HG02588 (cell line): ENCODE measurements around the gene GOLGB1.

ENCODE experiments used
- ATAC-seq: cut with Tn5 transposase; IDR thresholded peaks from one replicate; pipeline ENCODE4 v1.9.1; 2021; ENCODE audit warnings: mild to moderate bottlenecking, moderate library complexity; ENCODE audit not compliant: unreplicated experiment

GOLGB1 gene

GRCh38 chr3:121637922-121638321 is 111.6 kb downstream of the GOLGB1 start:
- ATAC-seq = no peak

GRCh38 chr3:121630355-121630754 is 119.2 kb downstream of the GOLGB1 start:
- no peak for ATAC-seq

GRCh38 chr3:121629601-121630000 is 119.9 kb downstream of the GOLGB1 start:
- ATAC-seq = no peak

DNA sequence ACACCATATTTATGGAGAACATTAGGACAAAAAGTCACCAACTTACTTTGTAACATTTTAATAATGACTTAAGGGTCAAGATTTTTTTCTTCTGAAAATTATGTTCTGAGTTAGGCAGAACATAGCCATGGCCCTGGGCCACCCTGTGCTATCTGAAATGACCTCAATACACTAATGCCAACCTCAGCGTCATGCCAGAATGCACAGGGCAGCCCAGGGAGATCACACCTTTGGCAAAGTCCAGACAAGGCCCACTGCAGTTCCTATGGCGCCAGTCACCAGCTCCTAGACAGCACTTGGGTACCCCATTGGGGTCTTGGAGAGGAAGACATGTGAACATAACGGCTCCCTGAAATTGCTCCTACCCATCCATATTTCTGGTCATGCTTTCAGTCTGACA is 121.9 kb downstream of the GOLGB1 start:
- no peak for ATAC-seq

DNA sequence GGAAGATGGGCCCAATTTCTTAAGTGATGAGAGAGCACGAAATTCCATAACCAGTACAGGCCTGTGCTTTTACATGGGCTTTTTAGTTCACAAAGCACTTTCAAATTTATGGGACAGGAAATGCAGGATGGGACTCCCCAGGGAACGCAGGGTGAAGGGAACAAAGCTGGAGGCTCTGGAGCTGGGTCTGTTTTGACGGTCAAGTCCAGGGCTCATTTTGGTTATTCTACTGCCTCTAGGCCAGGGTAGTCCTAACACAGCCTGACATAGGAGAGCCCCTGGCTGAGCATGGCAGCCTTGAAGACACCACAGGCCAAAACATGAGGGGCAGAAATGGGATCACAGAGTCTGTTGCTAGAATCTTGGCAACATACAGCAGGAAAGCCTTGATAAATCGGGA is 122.3 kb downstream of the GOLGB1 start:
- no peak for ATAC-seq

DNA sequence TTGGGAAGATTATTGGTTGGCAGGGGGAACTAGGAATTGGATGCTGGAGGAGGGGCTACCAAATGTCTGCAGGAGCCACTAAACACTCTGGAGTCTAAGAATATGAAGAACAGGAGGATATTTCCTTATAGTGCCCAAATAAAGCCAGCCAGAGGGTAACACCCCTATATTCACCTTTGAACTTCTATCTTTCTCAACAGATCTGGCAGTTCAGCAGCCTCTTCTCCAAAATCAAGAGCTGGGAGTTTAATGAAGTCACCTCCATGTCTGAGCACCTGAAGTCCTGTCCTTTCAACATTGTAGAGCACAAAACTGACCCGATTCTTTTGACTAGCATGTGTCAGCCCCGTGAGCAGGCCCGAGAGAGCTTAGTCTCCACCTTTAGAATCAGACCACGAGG is 123.0 kb downstream of the GOLGB1 start:
- ATAC-seq = no peak

GRCh38 chr3:121624147-121624899 is 125.2 kb downstream of the GOLGB1 start:
- ATAC-seq = no peak

DNA sequence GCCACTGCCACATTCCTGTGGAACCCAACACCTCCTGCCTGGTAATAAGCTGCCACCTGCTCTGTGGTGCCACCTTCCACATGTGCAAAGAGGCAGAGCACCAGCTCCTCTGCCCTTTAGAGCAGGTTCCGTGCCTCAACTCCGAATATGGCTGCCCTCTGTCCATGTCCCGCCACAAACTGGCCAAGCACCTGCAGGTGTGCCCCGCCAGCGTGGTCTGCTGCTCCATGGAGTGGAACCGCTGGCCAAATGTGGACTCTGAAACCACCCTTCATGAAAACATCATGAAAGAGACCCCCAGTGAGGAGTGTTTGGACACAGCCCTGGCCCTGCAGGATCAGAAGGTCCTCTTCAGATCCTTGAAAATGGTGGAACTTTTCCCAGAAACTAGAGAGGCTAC is 128.1 kb downstream of the GOLGB1 start:
- ATAC-seq = no peak

DNA sequence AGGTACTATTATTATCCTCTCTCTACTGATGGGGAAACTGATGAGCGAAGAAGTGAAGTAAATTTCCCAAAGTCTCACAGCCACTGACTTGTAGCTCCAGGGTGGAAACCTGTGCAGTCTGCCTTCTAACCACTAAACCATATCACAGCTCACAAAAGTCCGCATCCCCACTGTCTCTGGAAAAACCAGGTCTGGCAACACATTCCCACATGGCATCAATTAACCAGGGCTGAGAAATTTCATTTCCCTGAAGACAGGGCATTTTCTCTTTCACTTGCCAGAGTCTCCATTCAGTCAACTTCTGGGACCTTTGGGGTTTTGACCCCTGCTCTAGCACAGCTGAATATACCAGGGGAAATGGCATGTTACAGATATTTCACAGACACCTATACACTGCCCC is 129.8 kb downstream of the GOLGB1 start:
- no peak for ATAC-seq
